ENCODE results near the gene CRLF1. TPM values are rescaled to one million over a fixed set of nuclear protein-coding genes. Genes with fewer than 3 reads are reported as not detected.

CRLF1 gene
- total RNA-seq, 2 experiments from 2014 or later: not detected

- ATAC-seq: no peak
- ChIA-PET CTCF (interaction anchor here (1.1 to 3.7 kb wide), 3 partner anchors 9 to 57 kb away, joined by 3 to 18 read pairs (median 6); partner anchors contain the start of gene REX1BD), POLR2A (interaction anchor here (1.0 to 4.2 kb wide), 3 partner anchors 10 to 33 kb away, joined by 3 to 34 read pairs (median 11); partner anchors contain the start of gene REX1BD)
- Mint-ChIP-seq H3K36me3 (ENCODE audit: low read depth) (peaks cover 36% of the 10 kb centered on the region), H3K4me1 (ENCODE audit: low read depth) (peaks cover 28% of the 10 kb centered on the region), H3K27me3 (no peaks in the 10 kb centered on the region), H3K4me3 (no peak overlapping the region), H3K9me3 (no peaks in the 10 kb centered on the region), H3K27ac (no peak overlapping the region)
- no peak for TF ChIP-seq CTCF (IDR thresholded peaks at IDR 0.05)
- DNase-seq: no peak
- intact Hi-C loops (cut with micrococcal nuclease): loop anchor here (10.0 kb wide), 1 partner anchor 113 kb away; no protein-coding TSS in a partner anchor
Measured at GRCh38 chr19:18577365-18577914, 29.2 kb downstream of the CRLF1 start.

- Mint-ChIP-seq H3K4me3 (no peak overlapping the region), H3K27me3 (no peaks in the 10 kb centered on the region), H3K36me3 (ENCODE audit: low read depth) (peaks cover 44% of the 10 kb centered on the region), H3K9me3 (no peaks in the 10 kb centered on the region), H3K4me1 (ENCODE audit: low read depth) (peaks cover 30% of the 10 kb centered on the region), H3K27ac (no peak overlapping the region)
- CTCF ChIA-PET: interaction anchor here (2.2 to 3.7 kb wide), 2 partner anchors 12 to 56 kb away, joined by 6 to 18 read pairs; partner anchors contain the start of gene REX1BD
- DNase-seq: no peak
- POLR2A ChIA-PET: interaction anchor here (2.1 to 4.2 kb wide), 2 partner anchors 11 to 17 kb away, joined by 11 to 34 read pairs; partner anchors contain the start of gene REX1BD
- TF ChIP-seq CTCF (IDR thresholded peaks at IDR 0.05): no peak
- ATAC-seq: no peak
- intact Hi-C loops (cut with micrococcal nuclease): loop anchor here (10.0 kb wide), 1 partner anchor 112 kb away; no protein-coding TSS in a partner anchor
Measured at GRCh38 chr19:18576383-18576782, 30.2 kb downstream of the CRLF1 start.

- Mint-ChIP-seq H3K27me3 (no peaks in the 10 kb centered on the region), H3K4me3 (peak overlapping the region; percentile 12), H3K27ac (peak overlapping the region; percentile 61), H3K36me3 (ENCODE audit: low read depth) (peaks cover 50% of the 10 kb centered on the region), H3K4me1 (ENCODE audit: low read depth) (peaks cover 32% of the 10 kb centered on the region), H3K9me3 (no peaks in the 10 kb centered on the region)
- DNase-seq (no peak), ATAC-seq (no peak)
- intact Hi-C loops (cut with micrococcal nuclease): loop anchor here (5.0 to 10.0 kb wide), 2 partner anchors 52 to 110 kb away; partner anchors contain the start of gene ELL
- POLR2A ChIA-PET: interaction anchor here (0.6 to 4.3 kb wide), 2 partner anchors 14 to 158 kb away, joined by 3 to 51 read pairs; partner anchors contain the start of gene REX1BD
- CTCF ChIA-PET: no interaction called here
- TF ChIP-seq CTCF (IDR thresholded peaks at IDR 0.05): no peak
Measured at GRCh38 chr19:18574691-18575291, 31.8 kb downstream of the CRLF1 start.

- peaks cover 29% of the 10 kb centered on the region for H3K4me1 Mint-ChIP-seq (ENCODE audit: low read depth)
- ChIA-PET CTCF (interaction anchor here (0.6 to 2.5 kb wide), 12 partner anchors 9 to 121 kb away, joined by 3 to 37 read pairs (median 6); partner anchors contain the start of genes ELL, KXD1 and REX1BD), POLR2A (interaction anchor here (0.6 to 4.5 kb wide), 20 partner anchors 10 to 434 kb away, joined by 3 to 51 read pairs (median 5); partner anchors contain the start of genes COPE, DDX49, ELL and FKBP8)
- intact Hi-C loops (cut with micrococcal nuclease): loop anchor here (5.0 to 10.0 kb wide), 2 partner anchors 49 to 107 kb away; partner anchors contain the start of gene ELL
- H3K27me3 Mint-ChIP-seq: no peaks in the 10 kb centered on the region
- peak within 1 kb of the TSS; percentile 91 for H3K27ac Mint-ChIP-seq
- no peaks in the 10 kb centered on the region for H3K9me3 Mint-ChIP-seq
- DNase-seq (peak; percentile 99), ATAC-seq (peak; percentile 92)
- peaks cover 68% of the 10 kb centered on the region for H3K36me3 Mint-ChIP-seq (ENCODE audit: low read depth)
- peak within 1 kb of the TSS; percentile 87 for H3K4me3 Mint-ChIP-seq
- TF ChIP-seq CTCF (IDR thresholded peaks at IDR 0.05): no peak
Measured at GRCh38 chr19:18571564-18572344, 34.8 kb downstream of the CRLF1 start, which contains the start of gene UBA52. Gene UBA52, plus strand, starts transcription at chr19:18571857. Its CDS starts 1,444 bp downstream, at chr19:18573301.
